Activated T-cell treated with anti-CD3 and anti-CD28 coated beads for 24 hours (primary cell): ENCODE results near the gene TTI1.

Experiments
- DNase-seq: peaks from one replicate; pipeline ENCODE4 v3.0.0-alpha.2; 2020; ENCODE audit warnings: low read depth

TTI1 gene

DNA sequence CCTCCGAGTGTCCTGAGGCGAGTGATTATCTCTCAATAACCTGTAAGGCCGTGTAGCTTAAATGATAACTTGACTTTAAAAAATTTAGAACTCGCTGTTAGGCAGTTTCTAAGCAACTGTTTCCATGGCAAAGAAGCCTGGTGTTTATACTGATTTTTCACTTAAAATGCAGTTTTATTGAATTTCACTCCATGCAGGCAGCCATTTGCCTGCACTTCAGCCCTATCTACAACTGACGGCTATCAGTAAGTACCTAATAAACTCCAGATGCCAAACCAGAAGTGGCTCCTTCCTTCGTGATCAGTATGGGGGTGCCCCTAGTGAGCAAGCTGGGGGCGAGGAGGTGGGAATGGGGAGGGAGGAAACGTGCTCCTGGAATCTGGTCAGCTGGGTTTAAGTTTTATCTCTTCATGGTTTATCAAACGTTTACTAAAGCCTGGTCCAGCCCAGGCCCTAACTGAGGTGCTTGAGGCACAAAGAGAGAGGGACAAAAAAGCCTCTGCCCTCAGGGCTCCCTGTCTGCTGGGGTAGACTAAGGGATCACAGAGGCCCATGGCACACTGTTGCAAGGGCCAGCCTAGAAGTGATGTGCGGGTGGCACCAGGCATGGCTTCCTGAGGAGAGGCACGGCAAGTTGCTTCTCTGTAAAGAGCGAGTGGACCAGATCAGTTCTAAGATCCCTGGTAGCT lies 45.5 kb downstream of the TTI1 start:
- no peak for DNase-seq

DNA sequence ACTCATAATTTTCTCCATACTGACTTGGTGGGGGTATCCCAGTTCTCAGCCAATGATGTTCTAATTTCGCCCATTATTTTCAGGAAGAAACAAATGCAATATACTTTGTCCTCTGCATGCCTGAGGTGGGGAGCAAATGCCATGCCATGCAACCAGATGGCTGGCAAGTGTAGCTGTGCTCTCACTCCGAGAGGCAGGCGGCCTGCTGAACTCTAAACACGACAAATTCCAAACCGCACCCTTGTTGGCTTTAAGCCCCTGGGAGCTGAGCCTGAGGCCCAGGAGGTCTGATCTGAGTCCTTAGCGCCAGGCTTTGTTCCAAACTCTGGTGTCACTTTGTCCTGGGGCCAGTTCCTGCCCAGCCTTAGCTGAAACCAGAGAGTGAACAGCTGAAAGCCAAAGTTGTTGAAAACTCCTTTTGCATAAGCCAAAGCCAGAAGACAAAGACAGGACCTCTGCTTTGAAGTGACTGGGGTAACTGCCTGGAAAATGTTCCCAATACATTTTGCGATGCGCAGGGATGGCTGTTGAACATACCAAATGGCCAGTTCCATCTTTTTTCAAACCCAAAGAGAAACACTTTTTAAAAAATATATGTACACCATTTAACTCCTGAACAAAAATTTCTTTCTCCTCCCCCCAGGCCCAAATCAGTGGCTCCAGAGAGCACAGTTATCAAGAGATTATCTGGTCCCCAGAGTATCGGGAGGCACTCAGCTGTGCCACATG lies 46.2 kb downstream of the TTI1 start:
- DNase-seq, result no peak

DNA sequence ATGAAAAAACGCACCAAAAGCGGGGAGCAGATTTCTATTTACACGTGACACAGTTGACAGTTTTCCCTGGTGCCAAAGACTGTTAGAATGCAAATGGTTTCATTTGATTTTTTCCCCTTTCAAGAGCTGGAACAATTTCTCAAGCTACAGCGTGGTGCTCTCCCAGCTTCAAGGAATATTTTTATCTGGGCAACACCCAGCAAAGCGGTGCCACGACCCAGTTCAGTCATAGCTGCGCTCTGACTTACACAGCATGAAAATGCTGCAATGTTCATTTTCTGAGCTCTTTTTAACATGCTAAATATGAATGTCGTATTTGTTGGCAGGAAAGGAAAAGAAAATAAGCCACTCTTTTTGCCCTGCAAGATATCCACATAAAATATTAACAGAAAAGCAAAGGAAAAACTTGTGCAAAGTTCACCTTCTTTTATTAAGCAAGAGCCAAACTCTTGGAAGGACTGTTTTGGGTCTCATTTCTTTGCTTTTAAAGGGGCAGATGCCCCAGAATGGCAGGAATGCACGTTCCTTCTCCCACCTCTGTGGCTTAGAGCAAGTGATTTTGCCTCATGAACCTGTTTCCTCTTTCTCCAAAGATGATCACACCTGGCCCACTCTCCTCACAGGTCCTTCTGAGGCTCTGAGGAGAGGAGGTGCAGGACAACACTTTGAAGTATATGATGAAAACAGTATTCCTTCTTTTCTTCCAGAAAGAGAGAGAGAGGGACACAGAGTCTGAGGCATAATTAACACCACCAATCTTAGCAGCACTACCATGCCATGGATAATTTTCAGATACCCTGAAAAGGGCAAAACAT lies 47.0 kb downstream of the TTI1 start:
- no peak for DNase-seq

DNA sequence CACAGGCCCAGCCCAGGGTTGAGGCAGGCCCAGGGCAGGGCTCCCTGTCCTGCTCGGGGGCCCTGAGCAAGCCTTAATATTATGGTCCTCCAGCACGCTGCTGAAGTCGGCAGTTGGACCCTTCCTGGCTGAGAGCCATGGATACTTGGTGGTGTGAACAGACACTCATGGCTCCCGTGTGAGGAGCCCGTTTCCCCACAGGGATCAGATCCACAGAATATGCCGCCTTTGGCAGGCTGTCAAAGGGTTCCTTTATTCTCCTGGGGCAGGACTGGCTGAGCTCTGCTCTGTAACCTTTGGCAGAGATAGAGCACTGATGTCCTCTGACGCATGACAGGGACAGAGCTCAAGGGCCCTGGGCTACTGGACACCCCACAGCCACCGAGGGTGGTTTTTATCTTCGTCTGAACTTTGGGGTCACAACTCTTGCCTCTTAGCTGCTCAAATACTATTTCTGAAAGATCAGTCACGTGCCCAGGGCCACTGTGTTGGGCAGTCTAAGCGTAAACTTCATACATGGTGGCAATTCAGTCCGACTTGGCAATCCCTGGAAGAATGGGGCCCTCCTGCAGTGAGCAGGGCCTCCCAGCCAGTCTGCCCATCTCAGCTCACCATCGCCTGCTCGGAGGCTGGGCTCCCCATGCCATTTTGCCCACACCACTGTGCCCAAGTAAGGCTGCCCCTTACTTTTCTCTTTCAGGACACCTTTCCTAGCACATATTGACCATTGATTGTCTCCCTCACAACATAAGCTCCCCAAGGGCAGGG lies 49.1 kb downstream of the TTI1 start:
- DNase-seq, result no peak

DNA sequence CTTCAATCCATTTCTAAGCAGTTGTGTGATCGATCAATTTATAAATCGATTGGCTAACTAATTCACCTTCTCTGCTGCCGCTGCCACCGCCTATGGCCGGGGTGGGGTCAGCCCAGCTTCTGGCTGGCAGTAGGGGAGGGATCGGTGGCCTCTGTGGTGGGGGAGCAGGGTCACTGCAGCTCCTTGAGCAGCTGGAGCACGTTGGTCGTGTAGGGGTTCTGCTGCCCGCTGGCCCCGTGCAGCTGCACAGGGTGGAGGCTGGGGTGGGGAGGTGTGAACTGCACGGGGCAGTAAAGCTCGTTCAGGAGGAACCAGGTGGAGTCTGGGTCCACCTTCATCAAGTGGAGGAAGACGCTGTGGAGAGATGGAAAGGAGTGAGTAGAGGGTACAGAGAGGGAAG lies 50.0 kb downstream of the TTI1 start:
- no peak for DNase-seq

DNA sequence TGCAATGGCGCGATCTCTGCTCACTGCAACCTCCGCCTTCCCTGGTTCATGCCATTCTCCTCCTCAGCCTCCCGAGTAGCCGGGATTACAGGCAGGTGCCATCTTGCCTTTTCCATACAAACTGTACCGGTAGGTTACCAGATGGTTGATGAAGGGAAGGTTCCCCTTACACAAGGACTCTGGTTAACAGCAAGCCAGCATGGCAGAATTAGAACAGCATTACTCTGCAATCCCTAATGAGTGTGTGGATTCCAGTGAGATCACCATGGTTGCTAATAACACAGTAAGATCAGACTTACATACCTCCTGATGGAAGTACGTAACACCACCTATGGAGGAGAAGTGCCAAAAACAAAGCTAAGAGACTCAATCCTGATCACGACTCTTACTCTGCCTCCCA lies 51.7 kb downstream of the TTI1 start:
- no peak for DNase-seq

DNA sequence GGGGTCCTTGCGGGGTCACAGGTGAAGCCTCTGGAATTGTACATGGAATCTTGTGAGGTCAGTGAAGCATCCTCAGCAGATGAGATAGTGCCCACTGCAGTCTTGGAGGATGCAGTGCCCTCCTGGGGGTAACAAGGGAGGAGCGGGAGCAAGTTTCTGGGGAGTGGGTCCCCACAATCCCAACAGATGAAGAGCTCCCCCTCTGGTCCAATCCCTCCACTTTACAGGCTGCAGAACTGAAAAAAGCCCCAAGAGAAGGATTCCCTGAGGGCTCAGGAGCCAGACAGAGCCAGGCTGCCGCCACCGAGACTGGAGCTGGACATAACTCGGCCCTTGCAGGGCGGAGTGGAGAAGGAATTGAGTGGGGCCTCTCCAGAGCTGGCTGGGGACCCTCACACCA lies 52.4 kb downstream of the TTI1 start:
- DNase-seq, result no peak

DNA sequence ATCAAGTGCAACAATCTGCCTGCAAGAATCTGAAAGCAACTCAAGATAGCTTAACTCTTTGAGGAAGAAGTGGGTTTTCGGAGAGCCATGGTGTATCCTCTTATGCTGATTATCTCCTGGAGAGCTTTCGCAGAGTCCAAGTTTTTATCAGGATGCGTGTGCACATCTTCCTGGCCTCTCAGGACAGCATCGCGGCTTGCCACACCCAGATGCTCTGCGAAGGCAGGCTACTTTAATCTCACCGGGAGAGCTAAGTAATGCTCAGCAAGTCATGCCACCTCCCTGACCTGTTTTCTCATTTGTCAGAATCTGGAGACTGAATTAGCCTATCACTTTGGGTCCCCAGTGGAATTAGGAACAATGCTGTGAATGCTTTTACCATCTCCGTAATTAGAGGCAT lies 52.9 kb downstream of the TTI1 start:
- no peak for DNase-seq

DNA sequence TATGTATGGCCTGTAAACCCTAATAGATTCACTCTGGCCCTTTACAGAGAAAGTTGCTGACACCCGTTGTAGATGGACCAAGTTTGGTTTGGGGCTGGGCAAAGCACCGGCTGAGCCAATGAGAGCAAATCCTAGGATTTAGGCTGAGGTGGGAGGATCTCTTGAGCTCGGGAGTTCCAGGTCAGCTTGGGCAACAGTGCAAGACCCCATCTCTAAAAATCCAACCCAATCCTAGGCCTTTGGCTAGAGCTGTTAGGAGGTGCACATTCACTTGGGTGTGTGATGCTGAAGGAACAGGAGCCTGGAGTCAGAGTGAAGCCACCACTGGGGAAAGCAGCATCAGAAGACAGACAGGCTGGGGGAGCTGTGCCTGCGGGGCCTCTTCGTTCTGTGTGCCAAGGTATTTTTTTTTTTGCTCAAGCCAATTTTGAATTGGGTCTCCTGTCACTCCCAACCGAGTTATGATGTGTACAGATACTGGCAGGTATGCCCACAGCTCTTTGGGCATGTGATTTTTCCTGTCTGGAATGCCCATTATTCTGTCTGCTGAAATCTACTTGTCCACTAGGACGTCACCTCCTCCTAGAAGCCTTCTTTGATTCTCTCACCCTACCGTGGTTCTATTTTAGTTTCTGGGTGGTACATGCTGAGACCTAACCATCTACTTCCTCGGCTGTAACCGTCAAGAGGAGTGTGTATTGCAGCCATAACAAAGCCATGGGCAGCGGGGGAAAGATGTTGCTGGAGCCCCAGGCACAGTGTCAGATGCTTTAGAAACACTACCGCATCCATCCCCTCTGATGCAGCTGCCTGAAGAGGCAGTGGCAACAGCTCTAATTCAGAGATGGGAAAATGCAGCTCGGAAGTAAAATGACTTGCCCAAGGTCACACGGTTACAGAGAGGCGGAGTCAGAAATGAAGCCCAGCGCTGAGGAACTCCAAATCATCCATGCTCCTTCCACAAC lies 54.0 kb downstream of the TTI1 start:
- no peak for DNase-seq

DNA sequence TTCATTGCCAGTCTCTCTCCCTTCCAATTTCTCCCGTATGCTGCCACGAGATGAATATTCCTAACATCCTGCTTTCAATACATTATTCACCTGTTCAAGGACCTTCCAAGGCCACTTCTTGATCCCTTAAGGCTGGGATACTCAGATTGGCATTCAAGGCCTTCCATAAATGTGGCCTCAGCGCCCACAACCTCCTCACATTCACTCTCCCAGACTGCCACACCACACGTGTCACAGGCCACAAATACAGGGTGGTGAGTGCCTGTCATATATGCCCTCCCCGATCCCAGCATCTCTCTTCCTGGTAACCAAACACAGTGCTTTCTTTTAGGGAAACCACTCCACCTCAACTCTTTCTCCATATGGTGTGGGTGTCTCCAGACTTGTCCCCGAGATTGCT lies 55.5 kb downstream of the TTI1 start:
- DNase-seq, result no peak

DNA sequence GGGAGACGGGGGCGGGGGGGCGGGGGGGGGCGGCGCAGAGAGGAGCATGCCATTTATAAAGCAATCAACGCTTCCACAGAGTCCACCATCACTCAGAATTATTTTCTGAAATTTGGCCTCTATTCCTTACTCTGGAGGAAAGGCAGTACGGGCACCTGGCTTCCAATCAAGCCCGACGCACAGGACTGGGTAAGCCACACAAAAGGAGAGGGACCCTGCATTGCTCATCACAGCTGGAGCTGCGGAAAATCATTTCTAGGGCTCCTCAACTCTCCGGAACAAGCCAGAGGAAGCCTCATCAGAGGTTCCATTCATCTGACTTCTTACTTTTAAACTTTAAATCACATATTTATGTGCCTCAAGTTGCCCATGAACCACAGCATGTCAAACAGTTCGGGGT lies 55.9 kb downstream of the TTI1 start:
- DNase-seq, result no peak

DNA sequence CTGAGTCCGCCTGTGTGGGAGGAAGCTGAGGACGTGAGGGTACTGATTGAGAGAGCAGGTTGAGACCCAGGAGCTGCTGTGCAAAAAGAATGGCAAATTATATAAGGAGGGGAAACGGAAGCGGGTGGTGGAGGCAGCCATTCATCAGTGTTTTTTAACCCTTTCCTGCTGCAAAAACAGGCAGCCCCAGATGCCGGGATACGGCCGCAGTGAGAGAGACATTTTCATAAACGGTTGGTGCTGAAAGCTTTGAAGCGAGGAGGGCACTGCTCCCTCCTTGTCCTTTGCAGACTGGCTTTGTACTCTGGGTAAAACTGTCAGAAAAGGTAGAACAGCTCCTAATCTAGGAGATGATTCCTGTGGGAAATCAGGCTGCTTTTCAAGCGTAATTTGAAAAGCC lies 56.4 kb downstream of the TTI1 start:
- DNase-seq, result no peak

DNA sequence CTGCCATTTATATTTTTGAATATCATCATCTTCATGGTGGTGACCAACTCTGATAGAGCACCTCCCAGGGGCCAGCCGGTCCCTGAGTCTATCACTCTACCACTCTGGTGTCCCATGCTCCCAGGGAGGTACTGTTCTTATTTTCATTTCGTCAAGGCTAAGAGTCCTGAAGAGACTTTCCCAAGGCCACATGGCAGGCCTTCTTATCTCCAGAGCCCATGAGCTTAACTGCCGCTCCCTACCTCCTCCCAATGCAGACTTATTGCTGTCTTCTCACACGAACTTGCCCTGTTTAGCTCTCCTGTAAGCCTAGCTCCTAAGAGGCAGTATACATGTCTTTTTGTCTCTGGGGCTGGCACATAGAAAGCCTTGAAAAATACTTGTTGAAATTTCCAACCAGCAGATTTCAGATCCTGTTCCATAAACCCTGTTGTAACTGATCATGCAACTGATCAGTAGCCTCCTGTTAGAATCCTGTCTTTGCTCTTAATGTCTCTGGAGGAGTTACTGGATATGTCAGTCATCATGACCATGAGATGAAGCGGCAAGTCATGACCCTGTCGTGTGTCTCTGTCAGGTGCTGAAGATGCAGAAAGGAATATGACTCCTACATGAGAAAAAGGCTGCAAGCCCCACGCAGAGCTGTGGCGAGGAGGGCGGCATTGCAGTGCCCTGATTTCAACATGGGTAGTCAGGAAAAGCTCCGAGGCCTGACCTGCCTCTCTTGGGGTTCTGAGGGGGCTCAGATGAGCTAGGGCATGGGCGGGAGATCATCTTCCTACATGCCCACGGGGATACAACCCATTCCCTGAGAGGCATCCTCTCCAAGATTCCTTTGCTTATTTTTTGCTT lies 60.0 kb downstream of the TTI1 start:
- no peak for DNase-seq

DNA sequence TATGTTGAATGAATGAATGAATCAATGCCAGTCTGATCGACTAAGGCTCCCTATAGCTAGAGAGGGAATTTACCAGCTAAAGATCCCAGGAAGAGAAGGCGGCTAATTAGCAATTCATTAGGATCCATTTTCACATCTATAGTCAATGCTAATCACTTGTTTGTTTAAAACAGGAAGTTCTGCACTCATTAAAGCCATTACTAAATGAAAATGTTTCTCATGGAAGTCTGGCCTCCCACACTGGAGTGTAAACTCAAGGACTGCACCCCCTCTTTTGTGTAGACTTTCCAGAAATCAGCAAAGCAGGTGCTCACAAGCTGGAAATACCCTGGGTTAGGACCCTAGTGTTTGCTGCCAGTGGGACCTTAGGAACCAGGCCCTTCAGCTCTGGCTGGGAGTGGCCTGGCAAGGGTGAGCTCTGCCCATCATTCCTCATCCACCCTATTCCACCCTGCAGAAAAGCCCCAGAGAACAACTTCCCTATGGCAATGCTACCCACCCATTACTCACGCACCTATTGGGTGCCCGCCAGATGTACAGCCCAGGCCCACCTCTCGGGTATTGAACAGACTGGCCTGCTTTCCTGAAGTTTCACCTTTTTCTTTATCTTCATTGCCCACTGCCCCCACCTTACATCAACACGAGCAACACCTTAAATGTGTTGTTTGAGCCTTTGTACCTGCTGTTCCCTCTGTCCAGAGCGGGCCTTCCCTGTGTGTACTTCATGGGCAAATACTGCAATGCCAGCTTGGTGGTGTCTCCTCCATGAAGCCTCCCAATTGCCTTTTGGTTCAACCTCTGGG lies 60.8 kb downstream of the TTI1 start:
- DNase-seq, result no peak

DNA sequence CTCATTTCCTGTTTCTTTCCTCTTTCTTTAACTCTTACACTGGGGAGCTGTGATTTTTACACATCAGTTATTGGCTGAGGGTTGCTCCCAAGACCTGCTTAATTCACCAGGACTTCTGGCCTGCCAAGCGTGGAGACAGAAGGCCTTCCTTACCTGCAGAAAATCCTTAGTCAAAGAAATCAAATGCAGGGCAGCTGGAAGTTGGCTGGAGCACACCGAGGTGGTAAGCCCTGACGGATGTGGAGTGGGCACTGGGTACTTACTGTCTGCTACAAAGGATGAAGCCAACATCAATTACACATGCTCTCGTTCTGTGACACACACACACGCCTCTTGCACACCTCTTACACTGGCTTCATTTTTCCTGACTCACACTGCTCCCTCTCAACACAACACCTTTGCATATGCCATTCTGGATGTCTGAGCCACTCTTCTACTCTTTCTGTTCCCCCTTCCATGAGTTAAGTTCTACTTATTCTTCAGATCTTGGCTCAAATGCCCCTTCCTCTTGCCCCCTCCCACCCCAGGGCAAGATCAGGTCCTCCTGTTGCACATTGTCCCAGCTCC lies 61.6 kb downstream of the TTI1 start:
- DNase-seq, result no peak

DNA sequence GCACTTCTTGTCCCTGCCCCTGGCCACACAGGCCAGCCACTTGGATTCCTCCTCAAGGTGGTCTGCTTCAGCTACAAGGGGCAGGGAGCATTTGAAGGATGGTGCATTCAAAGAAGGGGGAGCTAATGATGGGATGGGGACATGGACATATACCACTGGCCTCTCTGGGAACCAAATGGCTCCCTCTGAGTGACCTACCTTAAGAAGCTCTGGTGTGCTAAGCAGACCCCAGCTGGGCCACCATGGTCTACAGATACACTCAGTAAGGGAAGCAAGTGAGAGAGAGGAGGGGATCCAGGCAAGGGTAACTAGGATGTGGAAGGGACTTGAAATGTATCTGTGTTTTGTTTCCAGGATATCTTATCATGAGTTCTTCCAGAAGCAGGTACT lies 62.4 kb downstream of the TTI1 start:
- no peak for DNase-seq

DNA sequence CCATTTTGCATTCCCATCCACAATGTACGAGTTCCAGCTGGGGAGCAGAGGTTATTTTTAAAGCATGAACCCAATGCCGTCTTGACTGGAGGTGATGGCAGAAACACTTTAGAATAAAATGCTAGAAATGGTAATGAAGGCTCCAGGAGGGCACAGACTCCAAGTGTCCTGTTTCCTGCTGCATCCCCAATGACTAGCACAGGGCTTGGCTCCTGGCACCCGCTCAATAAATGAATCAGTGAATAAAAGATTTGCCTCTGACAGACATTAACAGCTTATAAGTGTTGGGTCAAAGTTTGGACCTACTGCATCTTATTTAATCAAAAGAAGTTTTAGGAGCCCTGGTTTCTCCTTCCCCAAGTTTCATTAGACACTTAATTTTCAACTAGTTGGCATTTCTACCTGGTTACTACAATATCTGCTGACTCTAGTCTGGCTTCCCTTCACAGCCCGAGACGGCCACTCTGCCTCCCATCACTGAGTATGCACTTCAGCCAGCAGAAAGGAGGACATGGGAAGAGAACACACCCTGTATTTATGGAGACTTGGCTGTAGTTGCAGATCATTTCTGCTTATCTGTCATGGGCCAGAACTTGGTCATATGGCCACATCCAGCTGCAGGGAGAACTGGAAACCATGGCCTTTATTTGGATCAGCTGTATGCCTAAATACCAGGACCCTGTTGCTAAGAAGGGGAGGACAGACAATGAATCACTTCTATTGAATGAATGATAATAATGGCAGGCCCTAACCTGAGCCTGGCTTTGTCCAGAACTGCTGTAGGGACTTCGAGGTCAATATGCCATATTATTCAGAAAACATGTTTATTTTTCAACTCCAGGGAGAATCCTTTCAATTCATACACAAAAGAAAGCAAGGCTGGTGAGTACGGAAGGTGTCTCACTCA lies 63.1 kb downstream of the TTI1 start:
- no peak for DNase-seq

DNA sequence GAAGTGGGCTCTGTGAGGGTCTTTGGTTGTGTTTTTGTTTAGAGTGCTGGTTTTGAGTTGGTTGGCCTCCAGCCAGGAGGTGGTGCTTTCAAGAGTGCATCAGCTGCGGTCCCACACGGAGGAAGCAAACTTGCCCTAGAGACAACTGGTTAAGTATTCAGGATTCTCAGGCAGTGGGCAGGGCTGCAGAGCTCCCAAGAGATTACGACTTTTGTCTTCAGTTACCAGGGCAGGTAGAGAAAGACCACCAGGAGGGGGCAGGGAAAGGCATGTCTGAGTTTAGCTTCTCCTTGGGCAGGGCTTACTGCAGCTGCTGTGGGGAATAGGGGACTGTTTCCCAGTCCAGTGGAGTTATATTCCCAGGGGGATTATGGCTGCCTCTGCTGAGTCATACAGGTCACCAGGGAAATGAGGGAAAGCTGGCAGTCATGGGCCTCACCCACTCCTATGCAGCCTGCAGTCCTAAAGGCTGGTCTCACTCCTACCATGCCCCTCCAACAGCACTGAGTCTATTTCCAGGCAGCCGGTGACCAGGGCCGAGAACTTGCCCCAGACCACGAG lies 64.3 kb downstream of the TTI1 start:
- DNase-seq, result no peak
